ENCODE measurements around the gene GRM5.

- TF ChIP-seq POLR2AphosphoS5 (IDR thresholded peaks at IDR 0.05; ENCODE audit: low read depth, low read length): no peak
- TF ChIP-seq TAF1 (IDR thresholded peaks at IDR 0.05; ENCODE audit: borderline replicate concordance, insufficient read depth, low read length): no peak
- TF ChIP-seq REST (IDR thresholded peaks at IDR 0.05; ENCODE audit: insufficient read depth in 1 of 2, low read depth in 2 of 2, low read length in 2 of 2): no peak
- TF ChIP-seq SIN3A (IDR thresholded peaks at IDR 0.05; ENCODE audit: borderline replicate concordance, insufficient read depth, low read length): no peak
- TF ChIP-seq FOXP2 (optimal IDR thresholded peaks at IDR 0.05; ENCODE audit: borderline replicate concordance, extremely low read depth, extremely low read length, insufficient read depth): no peak
These were observed 486.3 kb downstream of the GRM5 start for GRCh38 chr11:88579466-88579865.
